Neural cell (in vitro differentiated cells): ENCODE measurements around the gene LGR5. TPM values are rescaled to one million over a fixed set of nuclear protein-coding genes. Genes with fewer than 3 reads are reported as not detected.

Experiments
- H2AFZ ChIP-seq: fragments of 200-600, 300-800 bp; sonication (generic), shearing (Covaris generic); 2 replicates; pipeline ENCODE4 v1.6.0; 2014; ENCODE audit warnings: low read depth, mild to moderate bottlenecking, antibody characterized with exemption, low read length, moderate library complexity
- H3F3A ChIP-seq: fragments of 200-600 bp; shearing (Covaris generic); 2 replicates; pipeline ENCODE4 v1.6.1; 2016; ENCODE audit warnings: mild to moderate bottlenecking, moderate library complexity, mixed read lengths, antibody characterized with exemption, low read length; ENCODE audit not compliant: insufficient read depth, poor library complexity, severe bottlenecking
- H3K27ac ChIP-seq: fragments of 200-600, 300-800 bp; sonication (generic), shearing (Covaris generic); 2 replicates; pipeline ENCODE4 v1.5.1; 2014; ENCODE audit warnings: mild to moderate bottlenecking, low read length, moderate library complexity
- H3K27me3 ChIP-seq: fragments of 300-800, 200-600 bp; sonication (generic), shearing (Covaris generic); 2 replicates; pipeline ENCODE4 v1.6.0; 2014; ENCODE audit warnings: mild to moderate bottlenecking, low read depth, low read length, moderate library complexity; ENCODE audit not compliant: insufficient read depth
- H3K36me3 ChIP-seq: fragments of 300-800, 200-600 bp; sonication (generic), shearing (Covaris generic); 2 replicates; pipeline ENCODE4 v1.5.1; 2014; ENCODE audit warnings: mild to moderate bottlenecking, antibody characterized with exemption, low read length, moderate library complexity; ENCODE audit not compliant: insufficient read depth
- H3K4me2 ChIP-seq: fragments of 300-800, 200-600 bp; sonication (generic), shearing (Covaris generic); 2 replicates; pipeline ENCODE4 v1.6.0; 2014; ENCODE audit warnings: mild to moderate bottlenecking, low read length
- H3K4me3 ChIP-seq: fragments of 300-800, 200-600 bp; sonication (generic), shearing (Covaris generic); 2 replicates; pipeline ENCODE4 v1.5.1; 2014; ENCODE audit warnings: mild to moderate bottlenecking, low read length, moderate library complexity
- H3K79me2 ChIP-seq: fragments of 200-600 bp; shearing (Covaris generic); replicated peaks from 2 replicates; pipeline ENCODE4 v1.6.0; 2014; ENCODE audit warnings: mild to moderate bottlenecking, low read length, moderate library complexity; ENCODE audit not compliant: insufficient read depth
- H3K9ac ChIP-seq: fragments of 300-800, 200-600 bp; sonication (generic), shearing (Covaris generic); 2 replicates; pipeline ENCODE4 v1.6.1; 2016; ENCODE audit warnings: mild to moderate bottlenecking, low read length, mixed read lengths
- H3K9me2 ChIP-seq: fragments of 200-600 bp; shearing (Covaris generic); 2 replicates; pipeline ENCODE4 v1.6.1; 2016; ENCODE audit warnings: mild to moderate bottlenecking, low read length, mixed read lengths; ENCODE audit not compliant: insufficient read depth
- H3K9me3 ChIP-seq: fragments of 200-600, 300-800 bp; sonication (generic), shearing (Covaris generic); 2 replicates; pipeline ENCODE4 v1.6.1; 2016; ENCODE audit warnings: mild to moderate bottlenecking, mixed run types, low read length, moderate library complexity, mixed read lengths
- H4K20me1 ChIP-seq: fragments of 200-600 bp; shearing (Covaris generic); 2 replicates; pipeline ENCODE4 v1.6.1; 2016; ENCODE audit warnings: mild to moderate bottlenecking, mixed run types; ENCODE audit not compliant: insufficient read depth
- EP300 ChIP-seq: fragments of 450-650 bp; conservative IDR thresholded peaks from 2 replicates; pipeline ENCODE4 v1.6.1; 2014; ENCODE audit warnings: antibody characterized with exemption, mild to moderate bottlenecking, moderate library complexity; ENCODE audit not compliant: poor library complexity, severe bottlenecking
- EZH2 ChIP-seq: fragments of 200-600, 300-800 bp; shearing (Covaris generic), sonication (generic); IDR thresholded peaks from 2 replicates; pipeline ENCODE4 v1.6.1; 2014; ENCODE audit warnings: antibody characterized with exemption, low read length, borderline replicate concordance, mild to moderate bottlenecking; ENCODE audit not compliant: insufficient read depth, poor library complexity, severe bottlenecking
- MXI1 ChIP-seq: fragments of 450-650 bp; conservative IDR thresholded peaks from 2 replicates; pipeline ENCODE4 v1.6.1; 2014; ENCODE audit warnings: antibody characterized with exemption, mild to moderate bottlenecking; ENCODE audit not compliant: poor library complexity, severe bottlenecking
- POLR2AphosphoS5 ChIP-seq: IDR thresholded peaks from 2 replicates; pipeline ENCODE4 v1.6.1; 2012
- RAD21 ChIP-seq: fragments of 450-650 bp; conservative IDR thresholded peaks from 2 replicates; pipeline ENCODE4 v1.6.1; 2014; ENCODE audit warnings: antibody characterized with exemption, mild to moderate bottlenecking, moderate library complexity
- SMC3 ChIP-seq: fragments of 450-650 bp; conservative IDR thresholded peaks from 2 replicates; pipeline ENCODE4 v1.6.1; 2014; ENCODE audit warnings: antibody characterized with exemption, mild to moderate bottlenecking, moderate library complexity; ENCODE audit not compliant: poor library complexity
- TAF1 ChIP-seq: IDR thresholded peaks from 2 replicates; pipeline ENCODE4 v1.6.1; 2012; ENCODE audit warnings: low read depth
- polyA plus RNA-seq: library from polyadenylated mRNA; depleted of rRNA; stranded (reverse); fragments of >200 nt; gene quantifications from 2 replicates; pipeline ENCODE4 v1.2.3, GENCODE V29; 2014
- TF ChIP-seq, protein P1 (sequence below): IDR thresholded peaks from 2 replicates; pipeline ENCODE4 v1.6.1; 2012; ENCODE audit warnings: borderline replicate concordance
- TF ChIP-seq, protein P2 (sequence below): fragments of 450-650 bp; IDR thresholded peaks from 2 replicates; pipeline ENCODE4 v1.5.1; 2014; ENCODE audit warnings: antibody characterized with exemption, mild to moderate bottlenecking, moderate library complexity; ENCODE audit not compliant: poor library complexity, severe bottlenecking

Gene LGR5
- polyA plus RNA-seq, 1 donor from 2014 or later = 0.16 TPM

DNA sequence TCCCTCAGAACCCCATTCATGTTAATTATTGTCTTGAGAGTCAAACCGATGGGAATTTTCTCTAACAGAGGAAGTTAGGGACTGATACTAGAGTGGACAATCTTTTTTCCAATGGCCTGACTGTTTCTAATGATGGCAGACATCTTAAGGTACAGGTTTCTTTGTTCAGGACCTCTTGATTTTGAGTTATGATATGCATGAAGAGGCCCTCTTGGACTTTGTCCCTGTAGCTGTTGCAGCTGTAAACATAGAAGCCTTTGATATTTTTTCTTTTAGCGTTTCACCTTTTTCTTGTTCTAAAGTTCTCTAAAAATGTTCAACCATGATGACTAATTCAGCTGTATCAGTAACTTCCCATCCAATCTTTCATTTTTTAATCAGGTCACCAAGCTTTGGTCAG lies 53.0 kb downstream of the LGR5 start:
- Histone ChIP-seq H4K20me1 (no peaks in the 10 kb centered on the region), H2AFZ (no peak overlapping the region), H3K9me3 (no peaks in the 10 kb centered on the region), H3K27me3 (no peaks in the 10 kb centered on the region), H3K9me2 (no peaks in the 10 kb centered on the region), H3K4me2 (no peak overlapping the region), H3K9ac (no peak overlapping the region), H3K36me3 (no peaks in the 10 kb centered on the region), H3K4me3 (no peak overlapping the region), H3K27ac (no peak overlapping the region), H3F3A (no peaks in the 10 kb centered on the region), H3K79me2 (no peaks in the 10 kb centered on the region)
- TF ChIP-seq RAD21 = no peak
- TF ChIP-seq, protein P1, sequence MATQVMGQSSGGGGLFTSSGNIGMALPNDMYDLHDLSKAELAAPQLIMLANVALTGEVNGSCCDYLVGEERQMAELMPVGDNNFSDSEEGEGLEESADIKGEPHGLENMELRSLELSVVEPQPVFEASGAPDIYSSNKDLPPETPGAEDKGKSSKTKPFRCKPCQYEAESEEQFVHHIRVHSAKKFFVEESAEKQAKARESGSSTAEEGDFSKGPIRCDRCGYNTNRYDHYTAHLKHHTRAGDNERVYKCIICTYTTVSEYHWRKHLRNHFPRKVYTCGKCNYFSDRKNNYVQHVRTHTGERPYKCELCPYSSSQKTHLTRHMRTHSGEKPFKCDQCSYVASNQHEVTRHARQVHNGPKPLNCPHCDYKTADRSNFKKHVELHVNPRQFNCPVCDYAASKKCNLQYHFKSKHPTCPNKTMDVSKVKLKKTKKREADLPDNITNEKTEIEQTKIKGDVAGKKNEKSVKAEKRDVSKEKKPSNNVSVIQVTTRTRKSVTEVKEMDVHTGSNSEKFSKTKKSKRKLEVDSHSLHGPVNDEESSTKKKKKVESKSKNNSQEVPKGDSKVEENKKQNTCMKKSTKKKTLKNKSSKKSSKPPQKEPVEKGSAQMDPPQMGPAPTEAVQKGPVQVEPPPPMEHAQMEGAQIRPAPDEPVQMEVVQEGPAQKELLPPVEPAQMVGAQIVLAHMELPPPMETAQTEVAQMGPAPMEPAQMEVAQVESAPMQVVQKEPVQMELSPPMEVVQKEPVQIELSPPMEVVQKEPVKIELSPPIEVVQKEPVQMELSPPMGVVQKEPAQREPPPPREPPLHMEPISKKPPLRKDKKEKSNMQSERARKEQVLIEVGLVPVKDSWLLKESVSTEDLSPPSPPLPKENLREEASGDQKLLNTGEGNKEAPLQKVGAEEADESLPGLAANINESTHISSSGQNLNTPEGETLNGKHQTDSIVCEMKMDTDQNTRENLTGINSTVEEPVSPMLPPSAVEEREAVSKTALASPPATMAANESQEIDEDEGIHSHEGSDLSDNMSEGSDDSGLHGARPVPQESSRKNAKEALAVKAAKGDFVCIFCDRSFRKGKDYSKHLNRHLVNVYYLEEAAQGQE = no peak
- TF ChIP-seq SMC3 = no peak
- TF ChIP-seq EZH2 = no peak
- TF ChIP-seq TAF1 = no peak
- TF ChIP-seq, protein P2, sequence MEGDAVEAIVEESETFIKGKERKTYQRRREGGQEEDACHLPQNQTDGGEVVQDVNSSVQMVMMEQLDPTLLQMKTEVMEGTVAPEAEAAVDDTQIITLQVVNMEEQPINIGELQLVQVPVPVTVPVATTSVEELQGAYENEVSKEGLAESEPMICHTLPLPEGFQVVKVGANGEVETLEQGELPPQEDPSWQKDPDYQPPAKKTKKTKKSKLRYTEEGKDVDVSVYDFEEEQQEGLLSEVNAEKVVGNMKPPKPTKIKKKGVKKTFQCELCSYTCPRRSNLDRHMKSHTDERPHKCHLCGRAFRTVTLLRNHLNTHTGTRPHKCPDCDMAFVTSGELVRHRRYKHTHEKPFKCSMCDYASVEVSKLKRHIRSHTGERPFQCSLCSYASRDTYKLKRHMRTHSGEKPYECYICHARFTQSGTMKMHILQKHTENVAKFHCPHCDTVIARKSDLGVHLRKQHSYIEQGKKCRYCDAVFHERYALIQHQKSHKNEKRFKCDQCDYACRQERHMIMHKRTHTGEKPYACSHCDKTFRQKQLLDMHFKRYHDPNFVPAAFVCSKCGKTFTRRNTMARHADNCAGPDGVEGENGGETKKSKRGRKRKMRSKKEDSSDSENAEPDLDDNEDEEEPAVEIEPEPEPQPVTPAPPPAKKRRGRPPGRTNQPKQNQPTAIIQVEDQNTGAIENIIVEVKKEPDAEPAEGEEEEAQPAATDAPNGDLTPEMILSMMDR = no peak
- TF ChIP-seq MXI1 = no peak
- TF ChIP-seq EP300 = no peak
- TF ChIP-seq POLR2AphosphoS5 = no peak

DNA sequence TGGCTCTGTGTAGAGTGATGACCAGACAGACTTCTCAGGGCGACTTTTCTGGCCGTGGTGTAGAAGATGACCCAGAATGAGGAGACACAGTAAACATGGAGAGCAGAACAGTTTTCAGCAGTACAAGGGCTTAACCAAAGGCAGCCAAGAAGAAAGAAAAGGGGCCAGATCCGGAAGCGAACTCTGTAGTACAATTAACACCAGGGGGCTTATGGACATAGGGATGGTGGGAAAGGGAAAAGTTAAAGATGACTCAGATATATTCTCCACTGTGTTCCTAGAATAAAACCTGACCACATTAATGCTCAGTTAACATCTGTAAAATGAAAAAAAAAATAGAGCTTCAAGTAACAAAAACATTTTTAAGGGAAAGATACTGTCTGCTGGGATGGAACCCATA lies 60.2 kb downstream of the LGR5 start:
- Histone ChIP-seq H3K27ac (no peak overlapping the region), H3K4me2 (no peak overlapping the region), H3K9ac (no peak overlapping the region), H3K4me3 (no peak overlapping the region), H3F3A (no peaks in the 10 kb centered on the region), H3K9me3 (no peaks in the 10 kb centered on the region), H3K79me2 (no peaks in the 10 kb centered on the region), H3K9me2 (no peaks in the 10 kb centered on the region), H4K20me1 (no peaks in the 10 kb centered on the region), H3K36me3 (no peaks in the 10 kb centered on the region), H3K27me3 (no peaks in the 10 kb centered on the region), H2AFZ (no peak overlapping the region)
- TF ChIP-seq SMC3 (no peak), TAF1 (no peak), EP300 (no peak), EZH2 (no peak), POLR2AphosphoS5 (no peak), RAD21 (no peak), MXI1 (no peak)
- TF ChIP-seq, protein P1 = no peak
- TF ChIP-seq, protein P2 = no peak
